Ascending aorta (tissue), 2 donors: ENCODE measurements around the gene RUNX2. TPM values are rescaled to one million over a fixed set of nuclear protein-coding genes. Genes with fewer than 3 reads are reported as not detected.

ENCODE experiments used
- DNase-seq, 2 donors: peaks; one replicate each; pipeline ENCODE4 v3.0.0-alpha.2; 2019; ENCODE audit warnings: low spot score in 2 of 2
- H3K27ac ChIP-seq, 2 donors: fragments of 200-600 bp; sonication (generic); one replicate each; pipeline ENCODE4 v1.5.1; 2016 to 2017; ENCODE audit warnings: mild to moderate bottlenecking in 1 of 2
- H3K27me3 ChIP-seq: fragments of 200-600 bp; sonication (generic); one replicate; pipeline ENCODE4 v1.5.1; 2017
- H3K36me3 ChIP-seq, 2 donors: fragments of 200-600 bp; sonication (generic); one replicate each; pipeline ENCODE4 v1.5.1; 2016
- H3K4me1 ChIP-seq, 2 donors: fragments of 200-600 bp; sonication (generic); one replicate each; pipeline ENCODE4 v1.5.1; 2016 to 2017; ENCODE audit warnings: mild to moderate bottlenecking in 1 of 2
- H3K4me3 ChIP-seq, 2 donors: fragments of 200-600 bp; sonication (generic); one replicate each; pipeline ENCODE4 v1.5.1; 2016 to 2017; ENCODE audit warnings: mild to moderate bottlenecking in 1 of 2
- H3K9me3 ChIP-seq, 2 donors: fragments of 200-600 bp; sonication (generic); one replicate each; pipeline ENCODE4 v1.5.1; 2016
- intact Hi-C: fragments of 100-400 bp; cut with DNase I; formaldehyde crosslinking; loops from one replicate; pipeline ENCODE4 v1.15.1; 2023
- total RNA-seq: library from RNA; depleted of rRNA; stranded (reverse); fragments of >200 nt; gene quantifications from one replicate; pipeline ENCODE4 v1.1.0, GENCODE V29; 2016
- TF ChIP-seq, protein P1 (sequence below), 3 experiments: fragments of 200-600 bp in 2 of 3; fragments of 450-650 bp in 1 of 3; sonication (generic) in 2 of 3; IDR thresholded peaks; one replicate each; pipeline ENCODE4 v1.5.1; 2016 to 2019; ENCODE audit warnings: antibody characterized with exemption in 3 of 3, mild to moderate bottlenecking in 1 of 3, moderate library complexity in 1 of 3

RUNX2 gene
- total RNA-seq, 1 donor from 2014 or later, result 0.21 TPM

DNA sequence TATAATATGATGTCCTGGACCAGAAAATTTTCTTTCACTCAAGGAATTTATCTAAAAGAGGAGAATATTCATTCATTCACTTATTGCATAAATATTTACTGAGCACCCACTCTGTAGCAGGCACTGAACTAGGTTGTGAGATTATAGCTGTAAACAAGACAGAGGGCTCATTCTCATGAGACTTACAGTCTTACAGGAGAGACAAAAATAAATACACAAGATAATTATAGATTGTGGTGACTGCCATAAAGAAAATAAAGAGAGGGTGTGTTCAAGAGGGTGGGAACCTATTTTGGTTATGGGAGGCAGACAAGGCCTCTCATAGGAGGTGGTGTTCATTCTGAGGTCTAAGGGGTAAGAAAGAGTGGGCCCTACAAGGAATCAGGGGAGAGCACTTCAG, 159.5 kb downstream of the RUNX2 start:
- H3K9me3 ChIP-seq, result no peaks in the 10 kb centered on the region
- no peaks in the 10 kb centered on the region for H3K27me3 ChIP-seq
- no peaks in the 10 kb centered on the region for H3K4me1 ChIP-seq
- intact Hi-C loops, result no loop called here
- DNase-seq, result no peak
- no peak overlapping the region for H3K4me3 ChIP-seq
- TF ChIP-seq, protein P1, sequence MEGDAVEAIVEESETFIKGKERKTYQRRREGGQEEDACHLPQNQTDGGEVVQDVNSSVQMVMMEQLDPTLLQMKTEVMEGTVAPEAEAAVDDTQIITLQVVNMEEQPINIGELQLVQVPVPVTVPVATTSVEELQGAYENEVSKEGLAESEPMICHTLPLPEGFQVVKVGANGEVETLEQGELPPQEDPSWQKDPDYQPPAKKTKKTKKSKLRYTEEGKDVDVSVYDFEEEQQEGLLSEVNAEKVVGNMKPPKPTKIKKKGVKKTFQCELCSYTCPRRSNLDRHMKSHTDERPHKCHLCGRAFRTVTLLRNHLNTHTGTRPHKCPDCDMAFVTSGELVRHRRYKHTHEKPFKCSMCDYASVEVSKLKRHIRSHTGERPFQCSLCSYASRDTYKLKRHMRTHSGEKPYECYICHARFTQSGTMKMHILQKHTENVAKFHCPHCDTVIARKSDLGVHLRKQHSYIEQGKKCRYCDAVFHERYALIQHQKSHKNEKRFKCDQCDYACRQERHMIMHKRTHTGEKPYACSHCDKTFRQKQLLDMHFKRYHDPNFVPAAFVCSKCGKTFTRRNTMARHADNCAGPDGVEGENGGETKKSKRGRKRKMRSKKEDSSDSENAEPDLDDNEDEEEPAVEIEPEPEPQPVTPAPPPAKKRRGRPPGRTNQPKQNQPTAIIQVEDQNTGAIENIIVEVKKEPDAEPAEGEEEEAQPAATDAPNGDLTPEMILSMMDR (IDR thresholded peaks at IDR 0.05), result no peak
- H3K36me3 ChIP-seq, result no peaks in the 10 kb centered on the region
- H3K27ac ChIP-seq, result no peak overlapping the region

DNA sequence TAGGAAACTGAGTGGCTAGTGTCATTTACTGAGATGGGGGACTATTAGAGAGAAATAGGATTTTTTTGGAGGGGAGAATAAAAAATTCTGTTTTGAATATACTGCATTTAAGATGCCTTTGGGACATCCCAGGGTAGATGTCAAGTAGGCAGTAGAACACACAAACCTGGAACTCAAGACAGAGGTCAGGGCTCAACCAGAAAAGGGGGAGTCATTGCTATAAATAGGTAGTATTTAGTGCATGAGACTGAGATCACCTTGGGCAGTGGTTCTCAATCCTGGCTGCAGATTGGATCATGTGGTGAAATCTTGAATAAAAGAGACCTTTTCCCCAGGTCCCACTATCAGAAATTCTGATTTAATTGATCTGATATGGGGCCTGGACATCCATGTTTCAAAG, 160.1 kb downstream of the RUNX2 start:
- Histone ChIP-seq H3K9me3 (no peaks in the 10 kb centered on the region), H3K27ac (no peak overlapping the region), H3K4me3 (no peak overlapping the region), H3K4me1 (no peaks in the 10 kb centered on the region), H3K27me3 (no peaks in the 10 kb centered on the region), H3K36me3 (no peaks in the 10 kb centered on the region)
- TF ChIP-seq, protein P1 (IDR thresholded peaks at IDR 0.05), result no peak
- no peak for DNase-seq
- intact Hi-C loops, result no loop called here

DNA sequence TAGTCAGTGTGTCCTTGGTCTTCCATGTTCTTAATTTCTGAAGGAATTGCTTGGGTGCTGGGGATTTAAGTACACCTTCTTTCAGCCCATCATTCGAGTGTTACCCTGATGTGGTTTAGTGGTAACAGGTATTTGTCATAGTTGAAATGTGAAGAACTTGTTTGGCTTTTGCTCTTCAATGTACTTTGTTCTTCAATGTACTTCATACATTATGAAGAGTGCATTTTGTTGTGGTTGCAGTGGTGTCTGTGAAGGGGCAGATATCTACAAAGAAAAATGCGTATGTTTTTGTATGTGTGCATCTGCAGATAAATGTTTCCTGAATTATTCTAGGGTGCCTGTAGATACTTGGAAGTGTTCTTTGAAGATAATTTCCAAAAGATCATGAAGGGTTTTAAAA, 160.8 kb downstream of the RUNX2 start:
- no peak for DNase-seq
- intact Hi-C loops, result no loop called here
- Histone ChIP-seq H3K4me1 (no peaks in the 10 kb centered on the region), H3K27ac (no peak overlapping the region), H3K9me3 (no peaks in the 10 kb centered on the region), H3K36me3 (no peaks in the 10 kb centered on the region), H3K4me3 (no peak overlapping the region), H3K27me3 (no peaks in the 10 kb centered on the region)
- TF ChIP-seq, protein P1 (IDR thresholded peaks at IDR 0.05), result no peak

GRCh38 chr6:45491048-45491735, 163.1 kb downstream of the RUNX2 start:
- Histone ChIP-seq H3K27me3 (no peaks in the 10 kb centered on the region), H3K36me3 (no peaks in the 10 kb centered on the region), H3K4me3 (no peak overlapping the region), H3K27ac (no peak overlapping the region), H3K9me3 (no peaks in the 10 kb centered on the region), H3K4me1 (no peaks in the 10 kb centered on the region)
- intact Hi-C loops, result no loop called here
- TF ChIP-seq, protein P1 (IDR thresholded peaks at IDR 0.05), result no peak
- DNase-seq, result no peak

GRCh38 chr6:45491874-45492273, 163.7 kb downstream of the RUNX2 start:
- H3K27me3 ChIP-seq, result no peaks in the 10 kb centered on the region
- TF ChIP-seq, protein P1 (IDR thresholded peaks at IDR 0.05), result no peak
- H3K36me3 ChIP-seq, result no peaks in the 10 kb centered on the region
- intact Hi-C loops, result no loop called here
- no peak for DNase-seq
- H3K4me1 ChIP-seq, result no peaks in the 10 kb centered on the region
- no peak overlapping the region for H3K27ac ChIP-seq
- no peaks in the 10 kb centered on the region for H3K9me3 ChIP-seq
- no peak overlapping the region for H3K4me3 ChIP-seq

DNA sequence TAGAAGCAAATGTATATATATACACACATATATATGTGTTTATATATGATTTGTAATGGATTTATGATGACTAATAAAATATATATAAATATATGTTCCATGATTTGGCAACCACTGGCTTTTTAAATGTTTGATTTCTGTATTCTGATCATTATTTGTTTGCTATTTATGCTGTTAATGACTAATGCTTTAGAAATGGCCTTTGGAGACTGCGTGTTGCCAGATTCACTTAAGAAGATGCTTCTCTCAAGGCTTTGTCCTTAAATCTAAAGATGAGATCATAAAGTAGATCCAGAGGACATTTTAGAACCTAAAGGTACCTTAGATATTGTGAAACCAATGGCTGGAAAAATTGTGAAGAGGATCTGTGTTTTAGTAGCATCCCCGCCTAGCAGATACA, 165.6 kb downstream of the RUNX2 start:
- no peak overlapping the region for H3K4me3 ChIP-seq

More for the DNA sequence above, 165.6 kb downstream of the RUNX2 start:
- Histone ChIP-seq H3K4me1 (no peaks in the 10 kb centered on the region), H3K36me3 (no peaks in the 10 kb centered on the region), H3K27ac (no peak overlapping the region), H3K9me3 (no peaks in the 10 kb centered on the region), H3K27me3 (no peaks in the 10 kb centered on the region)
- no peak for DNase-seq
- intact Hi-C loops, result no loop called here
- TF ChIP-seq, protein P1 (IDR thresholded peaks at IDR 0.05), result no peak
